ENCODE results near the gene AMIGO3.

- TF ChIP-seq POLR2A (IDR thresholded peaks at IDR 0.05), result no peak
- no peak for TF ChIP-seq CTCF (IDR thresholded peaks at IDR 0.05)
Observed at GRCh38 chr3:49724586-49724985, 5.1 kb upstream of the AMIGO3 start.

All from prostate gland (tissue), 2 donors.